Heart left ventricle (tissue), 13 donors: ENCODE data around the gene CTRB2.
A peak's percentile ranks its signal among the peaks of the same experiment; 100 is the strongest.

ENCODE experiments used
- POLR2A ChIP-seq, 2 donors: fragments of 450-650 bp; IDR thresholded peaks; one replicate each; pipeline ENCODE4 v1.6.1; 2017; ENCODE audit warnings: antibody characterized with exemption in 2 of 2, mild to moderate bottlenecking in 2 of 2, moderate library complexity in 2 of 2
- TF ChIP-seq, protein P1 (sequence below), 12 donors: fragments of 200-600 bp; sonication (generic) in 4 of 12; IDR thresholded peaks; one replicate each; pipeline versions ENCODE4 v1.5.0 to v1.8.0; 2018 to 2022; ENCODE audit warnings: antibody characterized with exemption in 12 of 12, mild to moderate bottlenecking in 5 of 12
- donor health status: ischemic (EF 13 %, LVEDD 7.1; RV severe dilation, severe dysfunction).
- donor health status: DM: no; HTN: yes; CAD: no.
- donor health status: DM: no; HTN: no; CAD: no.
- donor health status: ischemic (EF 25% LVEDD 6.9; RV normal size, moderate dysfunction).
- donor health status: ischemic (EF 25% LVEDD 5.7; RV mildly dilated, moderate dysfunction).
- donor health status: ischemic (EF 35%, LVEDD 5.7; RV mildly dilated, moderate dysfunction).
- donor health status: nonischemic (EF 11% LVEDD 7.7; RV severe dilation, severe dysfunction).
- donor health status: DM: yes; HTN: yes; CAD: no.
- donor health status: PGD.
- donor health status: ischemic (EF 29% LVEDD 5.4; RV normal size, mild dysfunction).
- donor health status: nonischemic (EF 23%, LVEDD 6.1; RV moderate dilation, normal function).

GRCh38 chr16:75250089-75250808, 43.3 kb upstream of the CTRB2 start:
- no peak for TF ChIP-seq POLR2A (IDR thresholded peaks at IDR 0.05)
- TF ChIP-seq, protein P1, sequence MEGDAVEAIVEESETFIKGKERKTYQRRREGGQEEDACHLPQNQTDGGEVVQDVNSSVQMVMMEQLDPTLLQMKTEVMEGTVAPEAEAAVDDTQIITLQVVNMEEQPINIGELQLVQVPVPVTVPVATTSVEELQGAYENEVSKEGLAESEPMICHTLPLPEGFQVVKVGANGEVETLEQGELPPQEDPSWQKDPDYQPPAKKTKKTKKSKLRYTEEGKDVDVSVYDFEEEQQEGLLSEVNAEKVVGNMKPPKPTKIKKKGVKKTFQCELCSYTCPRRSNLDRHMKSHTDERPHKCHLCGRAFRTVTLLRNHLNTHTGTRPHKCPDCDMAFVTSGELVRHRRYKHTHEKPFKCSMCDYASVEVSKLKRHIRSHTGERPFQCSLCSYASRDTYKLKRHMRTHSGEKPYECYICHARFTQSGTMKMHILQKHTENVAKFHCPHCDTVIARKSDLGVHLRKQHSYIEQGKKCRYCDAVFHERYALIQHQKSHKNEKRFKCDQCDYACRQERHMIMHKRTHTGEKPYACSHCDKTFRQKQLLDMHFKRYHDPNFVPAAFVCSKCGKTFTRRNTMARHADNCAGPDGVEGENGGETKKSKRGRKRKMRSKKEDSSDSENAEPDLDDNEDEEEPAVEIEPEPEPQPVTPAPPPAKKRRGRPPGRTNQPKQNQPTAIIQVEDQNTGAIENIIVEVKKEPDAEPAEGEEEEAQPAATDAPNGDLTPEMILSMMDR (IDR thresholded peaks at IDR 0.05), result peak in 1 of 12 donors; percentile 6
